ENCODE results near the gene CARD9.
A peak's percentile ranks its signal among the peaks of the same experiment; 100 is the strongest.

Gene CARD9

DNA sequence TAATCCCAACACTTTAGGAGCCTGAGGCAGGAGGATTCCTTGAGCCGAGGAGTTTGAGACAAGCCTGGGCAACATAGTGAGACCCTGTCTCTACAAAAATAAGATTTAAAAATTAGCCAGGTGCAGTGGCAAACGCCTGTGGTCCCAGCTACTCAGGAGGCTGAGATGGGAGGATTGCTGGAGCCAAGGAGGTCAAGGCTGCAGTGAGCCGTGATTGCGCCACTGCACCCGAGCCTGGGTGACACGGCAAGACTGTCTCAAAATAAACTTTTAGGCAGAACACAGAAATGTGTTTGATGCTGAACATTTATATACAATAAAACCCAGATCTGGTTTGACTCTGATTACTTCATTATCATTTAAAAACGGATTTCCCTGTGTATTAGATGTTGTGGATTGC, 32.0 kb upstream of the CARD9 start:
- peaks cover 41 to 64% of the 10 kb centered on the region in 2 donors for H3K36me3 ChIP-seq (replicated peaks in 1 of 2; ENCODE audit: control insufficient read depth in 2 of 2, insufficient read depth in 2 of 2, low read length in 2 of 2)
- peaks cover 11% of the 10 kb centered on the region for H3K79me1 ChIP-seq (ENCODE audit: low read depth, low read length)
- no CpG with 5 or more reads among the region's 7 CpGs for WGBS, 2 donors (ENCODE audit: extremely low coverage in 2 of 2, insufficient read length in 2 of 2, insufficient replicate concordance in 1 of 2)

GRCh38 chr9:136404801-136405136, 31.3 kb upstream of the CARD9 start:
- H3K27ac ChIP-seq (replicated peaks; ENCODE audit: low read length), result no peak overlapping the region
- peaks cover 10 to 11% of the 10 kb centered on the region in 2 donors for H3K4me1 ChIP-seq (ENCODE audit: control insufficient read depth in 2 of 2, insufficient read depth in 1 of 2, low read depth in 1 of 2, low read length in 2 of 2)
- no peak for DNase-seq (ENCODE audit: low spot score)
- H3K4ac ChIP-seq (ENCODE audit: low read length), result no peak overlapping the region
- H2BK5ac ChIP-seq (ENCODE audit: low read length), result no peak overlapping the region
- H2BK15ac ChIP-seq (ENCODE audit: low read length), result no peak overlapping the region
- H3K79me1 ChIP-seq (ENCODE audit: low read depth, low read length), result peaks cover 11% of the 10 kb centered on the region
- no CpG with 5 or more reads among the region's 14 CpGs for WGBS, 2 donors (ENCODE audit: extremely low coverage in 2 of 2, insufficient read length in 2 of 2, insufficient replicate concordance in 1 of 2)
- H2AK5ac ChIP-seq (ENCODE audit: low read depth, low read length), result no peak overlapping the region
- H3K9me3 ChIP-seq (replicated peaks in 1 of 2; ENCODE audit: control insufficient read depth in 2 of 2, insufficient read depth in 1 of 2, low read depth in 1 of 2, low read length in 2 of 2), result no peaks in the 10 kb centered on the region
- peak overlapping the region in 1 of 2 donors; percentile 19 for H3K4me3 ChIP-seq (ENCODE audit: low read length in 2 of 2)
- no peak overlapping the region for H3K9ac ChIP-seq (ENCODE audit: low read depth, low read length, poor library complexity)
- H4K91ac ChIP-seq (ENCODE audit: low read depth, low read length, poor library complexity), result no peak overlapping the region
- no peaks in the 10 kb centered on the region for H3K27me3 ChIP-seq (ENCODE audit: control insufficient read depth in 3 of 3, insufficient read depth in 3 of 3, low read depth in 1 of 3, low read length in 3 of 3)
- H2BK120ac ChIP-seq (ENCODE audit: low read depth, low read length), result no peak overlapping the region
- H2BK12ac ChIP-seq (ENCODE audit: low read length), result no peak overlapping the region
- no peak overlapping the region for H3K14ac ChIP-seq (ENCODE audit: low read length)
- H3K23ac ChIP-seq (ENCODE audit: low read depth, low read length, poor library complexity), result no peak overlapping the region
- H3K36me3 ChIP-seq (replicated peaks in 1 of 2; ENCODE audit: control insufficient read depth in 2 of 2, insufficient read depth in 2 of 2, low read length in 2 of 2), result peaks cover 41 to 64% of the 10 kb centered on the region in 2 donors
- H3K4me2 ChIP-seq (ENCODE audit: insufficient read depth, low read length, poor library complexity, severe bottlenecking), result no peak overlapping the region
- no peak overlapping the region for H2AFZ ChIP-seq (ENCODE audit: low read length)
- no peak overlapping the region for H4K8ac ChIP-seq (ENCODE audit: low read depth, low read length)
- H3K18ac ChIP-seq (ENCODE audit: low read length), result no peak overlapping the region

More for the DNA sequence above, 32.0 kb upstream of the CARD9 start:
- Histone ChIP-seq H3K9me3 (replicated peaks in 1 of 2; ENCODE audit: control insufficient read depth in 2 of 2, insufficient read depth in 1 of 2, low read depth in 1 of 2, low read length in 2 of 2) (no peaks in the 10 kb centered on the region), H2BK12ac (ENCODE audit: low read length) (no peak overlapping the region), H3K4me3 (ENCODE audit: low read length in 2 of 2) (no peak overlapping the region), H2AK5ac (ENCODE audit: low read depth, low read length) (no peak overlapping the region), H3K23ac (ENCODE audit: low read depth, low read length, poor library complexity) (no peak overlapping the region), H4K91ac (ENCODE audit: low read depth, low read length, poor library complexity) (no peak overlapping the region), H3K27me3 (ENCODE audit: control insufficient read depth in 3 of 3, insufficient read depth in 3 of 3, low read depth in 1 of 3, low read length in 3 of 3) (no peaks in the 10 kb centered on the region), H2BK15ac (ENCODE audit: low read length) (no peak overlapping the region), H2BK120ac (ENCODE audit: low read depth, low read length) (no peak overlapping the region), H3K14ac (ENCODE audit: low read length) (no peak overlapping the region), H3K4ac (ENCODE audit: low read length) (no peak overlapping the region), H3K18ac (ENCODE audit: low read length) (no peak overlapping the region), H3K4me1 (ENCODE audit: control insufficient read depth in 2 of 2, insufficient read depth in 1 of 2, low read depth in 1 of 2, low read length in 2 of 2) (peaks cover 8 to 9% of the 10 kb centered on the region in 2 donors), H3K27ac (replicated peaks; ENCODE audit: low read length) (no peak overlapping the region), H4K8ac (ENCODE audit: low read depth, low read length) (no peak overlapping the region), H2AFZ (ENCODE audit: low read length) (no peak overlapping the region), H2BK5ac (ENCODE audit: low read length) (no peak overlapping the region), H3K4me2 (ENCODE audit: insufficient read depth, low read length, poor library complexity, severe bottlenecking) (no peak overlapping the region), H3K9ac (ENCODE audit: low read depth, low read length, poor library complexity) (no peak overlapping the region)
- DNase-seq (ENCODE audit: low spot score), result no peak

DNA sequence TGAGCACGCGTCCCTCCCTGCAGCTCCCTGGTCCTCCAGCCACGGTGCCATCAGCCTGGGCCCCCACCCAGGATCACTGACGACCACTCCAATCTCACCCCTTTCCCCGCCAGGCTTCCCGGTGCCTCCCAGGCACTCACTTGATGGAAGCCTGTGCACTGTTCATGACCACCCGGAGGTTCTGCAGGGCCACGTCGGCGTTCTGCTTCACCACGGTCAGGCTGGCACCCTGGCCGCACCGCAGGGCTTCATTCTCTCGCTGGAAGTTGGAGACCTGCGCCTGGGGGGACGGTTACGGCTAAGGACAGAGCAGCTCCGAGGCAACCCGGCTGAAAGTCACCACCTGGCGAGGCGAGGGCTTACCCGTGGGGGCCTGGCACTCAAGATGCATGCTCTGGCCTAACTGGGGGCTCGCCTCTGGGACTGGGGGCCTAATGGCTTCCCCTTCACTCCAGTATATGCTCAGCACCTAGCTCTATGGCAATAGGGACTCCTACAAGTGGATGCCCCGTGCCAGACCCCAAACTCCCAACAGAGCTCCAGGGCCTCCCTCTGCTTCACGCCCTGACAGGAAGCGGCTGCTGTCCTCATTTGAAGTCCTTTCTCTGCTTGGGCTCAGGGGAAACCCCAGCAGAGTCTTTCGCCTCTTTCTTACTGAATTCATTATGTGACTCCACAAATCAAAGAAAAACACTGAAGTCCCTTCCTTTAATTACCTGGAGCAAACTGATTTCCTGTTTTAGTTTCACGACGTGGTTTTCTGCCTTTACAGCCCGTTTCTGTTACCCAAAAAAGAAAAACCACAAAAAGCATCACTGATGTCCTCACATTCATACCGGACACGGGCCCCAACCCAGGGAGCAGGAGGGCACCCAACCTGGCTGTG, 30.7 kb upstream of the CARD9 start:
- Histone ChIP-seq H2BK5ac (ENCODE audit: low read length) (no peak overlapping the region), H2BK120ac (ENCODE audit: low read depth, low read length) (no peak overlapping the region), H4K8ac (ENCODE audit: low read depth, low read length) (no peak overlapping the region), H3K79me1 (ENCODE audit: low read depth, low read length) (peaks cover 15% of the 10 kb centered on the region), H3K9ac (ENCODE audit: low read depth, low read length, poor library complexity) (peak overlapping the region; percentile 44), H2BK15ac (ENCODE audit: low read length) (no peak overlapping the region), H3K27ac (replicated peaks; ENCODE audit: low read length) (no peak overlapping the region), H3K9me3 (replicated peaks in 1 of 2; ENCODE audit: control insufficient read depth in 2 of 2, insufficient read depth in 1 of 2, low read depth in 1 of 2, low read length in 2 of 2) (no peaks in the 10 kb centered on the region), H3K18ac (ENCODE audit: low read length) (no peak overlapping the region), H3K27me3 (ENCODE audit: control insufficient read depth in 3 of 3, insufficient read depth in 3 of 3, low read depth in 1 of 3, low read length in 3 of 3) (no peaks in the 10 kb centered on the region), H2AK5ac (ENCODE audit: low read depth, low read length) (no peak overlapping the region), H4K91ac (ENCODE audit: low read depth, low read length, poor library complexity) (no peak overlapping the region), H3K4ac (ENCODE audit: low read length) (no peak overlapping the region), H3K36me3 (replicated peaks in 1 of 2; ENCODE audit: control insufficient read depth in 2 of 2, insufficient read depth in 2 of 2, low read length in 2 of 2) (peaks cover 41 to 64% of the 10 kb centered on the region in 2 donors), H3K23ac (ENCODE audit: low read depth, low read length, poor library complexity) (no peak overlapping the region), H3K4me3 (ENCODE audit: low read length in 2 of 2) (peak overlapping the region in 1 of 2 donors; percentile 19), H3K14ac (ENCODE audit: low read length) (no peak overlapping the region), H2BK12ac (ENCODE audit: low read length) (no peak overlapping the region), H3K4me1 (ENCODE audit: control insufficient read depth in 2 of 2, insufficient read depth in 1 of 2, low read depth in 1 of 2, low read length in 2 of 2) (peaks cover 7 to 10% of the 10 kb centered on the region in 2 donors), H2AFZ (ENCODE audit: low read length) (no peak overlapping the region), H3K4me2 (ENCODE audit: insufficient read depth, low read length, poor library complexity, severe bottlenecking) (no peak overlapping the region)
- whole genome bisulfite sequencing, 2 donors (ENCODE audit: extremely low coverage in 2 of 2, insufficient read length in 2 of 2, insufficient replicate concordance in 1 of 2), result no CpG with 5 or more reads among the region's 32 CpGs
- no peak for DNase-seq (ENCODE audit: low spot score)

DNA sequence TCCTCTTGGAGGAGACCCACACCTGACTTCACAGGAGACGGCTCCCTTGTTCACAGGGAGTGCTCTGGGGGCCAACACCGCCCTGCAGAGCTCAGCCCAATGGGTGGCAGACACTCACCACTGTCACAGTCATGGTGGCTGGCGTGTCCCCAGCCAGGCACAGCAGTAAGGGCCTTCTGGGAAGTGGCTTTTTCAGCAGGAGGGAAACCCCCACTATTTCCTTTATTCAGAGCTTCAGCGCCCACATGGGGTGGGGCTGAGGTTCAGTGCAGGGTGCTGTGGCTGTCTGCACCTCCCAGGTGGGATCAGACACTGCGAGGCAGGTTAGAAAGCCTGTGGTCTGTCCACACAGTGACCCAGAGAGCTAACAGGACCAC, 30.1 kb upstream of the CARD9 start:
- H4K8ac ChIP-seq (ENCODE audit: low read depth, low read length), result no peak overlapping the region
- no peak overlapping the region for H3K23ac ChIP-seq (ENCODE audit: low read depth, low read length, poor library complexity)
- H3K79me1 ChIP-seq (ENCODE audit: low read depth, low read length), result peaks cover 15% of the 10 kb centered on the region
- peak overlapping the region; percentile 44 for H3K9ac ChIP-seq (ENCODE audit: low read depth, low read length, poor library complexity)
- H4K91ac ChIP-seq (ENCODE audit: low read depth, low read length, poor library complexity), result no peak overlapping the region
- no CpG with 5 or more reads among the region's 5 CpGs for WGBS, 2 donors (ENCODE audit: extremely low coverage in 2 of 2, insufficient read length in 2 of 2, insufficient replicate concordance in 1 of 2)
- H3K27ac ChIP-seq (replicated peaks; ENCODE audit: low read length), result no peak overlapping the region
- H3K4me2 ChIP-seq (ENCODE audit: insufficient read depth, low read length, poor library complexity, severe bottlenecking), result no peak overlapping the region
- no peaks in the 10 kb centered on the region for H3K9me3 ChIP-seq (replicated peaks in 1 of 2; ENCODE audit: control insufficient read depth in 2 of 2, insufficient read depth in 1 of 2, low read depth in 1 of 2, low read length in 2 of 2)
- no peak overlapping the region for H3K18ac ChIP-seq (ENCODE audit: low read length)
- H2BK120ac ChIP-seq (ENCODE audit: low read depth, low read length), result no peak overlapping the region
- DNase-seq (ENCODE audit: low spot score), result no peak
- no peak overlapping the region for H2BK15ac ChIP-seq (ENCODE audit: low read length)
- H3K14ac ChIP-seq (ENCODE audit: low read length), result no peak overlapping the region
- no peak overlapping the region for H2BK5ac ChIP-seq (ENCODE audit: low read length)
- H3K4me1 ChIP-seq (ENCODE audit: control insufficient read depth in 2 of 2, insufficient read depth in 1 of 2, low read depth in 1 of 2, low read length in 2 of 2), result peaks cover 8 to 15% of the 10 kb centered on the region in 2 donors
- peaks cover 41 to 63% of the 10 kb centered on the region in 2 donors for H3K36me3 ChIP-seq (replicated peaks in 1 of 2; ENCODE audit: control insufficient read depth in 2 of 2, insufficient read depth in 2 of 2, low read length in 2 of 2)
- H2BK12ac ChIP-seq (ENCODE audit: low read length), result no peak overlapping the region
- H3K4ac ChIP-seq (ENCODE audit: low read length), result no peak overlapping the region
- H3K4me3 ChIP-seq (ENCODE audit: low read length in 2 of 2), result no peak overlapping the region
- no peak overlapping the region for H2AK5ac ChIP-seq (ENCODE audit: low read depth, low read length)
- no peak overlapping the region for H2AFZ ChIP-seq (ENCODE audit: low read length)
- no peaks in the 10 kb centered on the region for H3K27me3 ChIP-seq (ENCODE audit: control insufficient read depth in 3 of 3, insufficient read depth in 3 of 3, low read depth in 1 of 3, low read length in 3 of 3)
